Stimulated activated CD8-positive, alpha-beta memory T cell treated with anti-CD3 and anti-CD28 coated beads, Interleukin-12 subunit alpha, Interleukin-12 subunit beta, amount 100 ng/mL, for 1 hour (primary cell): Measurements from ENCODE around the gene RRP12.
"Not testable (repeated sequence)": the region's sequence is repeated elsewhere in the genome, so short reads cannot be mapped to it uniquely, and the experiment has no call there.

ENCODE experiments used
- DNase-seq: peaks from one replicate; pipeline ENCODE4 v3.0.0-alpha.2; 2020; ENCODE audit warnings: low read depth

The RRP12 gene

GRCh38 chr10:97407952-97408248 is 6.8 kb upstream of the RRP12 start:
- no peak for DNase-seq

- DNase-seq = no peak
Measured at GRCh38 chr10:97407211-97407951, 6.2 kb upstream of the RRP12 start.

GRCh38 chr10:97406483-97406882 is 5.3 kb upstream of the RRP12 start:
- not testable (repeated sequence) for DNase-seq

GRCh38 chr10:97406064-97406463 is 4.9 kb upstream of the RRP12 start:
- DNase-seq = no peak

- no peak for DNase-seq
Measured at GRCh38 chr10:97404044-97404443, 2.9 kb upstream of the RRP12 start.

GRCh38 chr10:97401455-97401919 is 347 bp upstream of the RRP12 start:
- no peak for DNase-seq

GRCh38 chr10:97399843-97400545 is 1.1 kb downstream of the RRP12 start:
- DNase-seq = no peak

- DNase-seq = no peak
Measured at GRCh38 chr10:97396056-97396455, 5.1 kb downstream of the RRP12 start.

- no peak for DNase-seq
Measured at GRCh38 chr10:97393034-97393573, 8.0 kb downstream of the RRP12 start.

GRCh38 chr10:97390091-97390490 is 11.0 kb downstream of the RRP12 start:
- DNase-seq = no peak

GRCh38 chr10:97388152-97388551 is 13.0 kb downstream of the RRP12 start:
- DNase-seq = no peak

GRCh38 chr10:97385565-97385964 is 15.6 kb downstream of the RRP12 start:
- DNase-seq = no peak

GRCh38 chr10:97384641-97385040 is 16.5 kb downstream of the RRP12 start:
- no peak for DNase-seq

- no peak for DNase-seq
Measured at GRCh38 chr10:97384156-97384555, 17.0 kb downstream of the RRP12 start.

GRCh38 chr10:97383159-97383558 is 18.0 kb downstream of the RRP12 start:
- no peak for DNase-seq

- DNase-seq = no peak
Measured at GRCh38 chr10:97381626-97382025, 19.5 kb downstream of the RRP12 start.

GRCh38 chr10:97380516-97380915 is 20.6 kb downstream of the RRP12 start:
- no peak for DNase-seq

- DNase-seq = no peak
Measured at GRCh38 chr10:97378933-97379921, 21.9 kb downstream of the RRP12 start.

GRCh38 chr10:97376413-97376812 is 24.7 kb downstream of the RRP12 start:
- DNase-seq = no peak

GRCh38 chr10:97373456-97373855 is 27.7 kb downstream of the RRP12 start:
- no peak for DNase-seq

- DNase-seq = no peak
Measured at GRCh38 chr10:97372233-97372875, 28.8 kb downstream of the RRP12 start.

GRCh38 chr10:97371696-97372095 is 29.4 kb downstream of the RRP12 start:
- DNase-seq = no peak
